Measurements from ENCODE around the gene ANTKMT.
"Not testable (repeated sequence)": the region's sequence is repeated elsewhere in the genome, so short reads cannot be mapped to it uniquely, and the experiment has no call there.

Gene ANTKMT

GRCh38 chr16:689175-689897, 31.6 kb upstream of the ANTKMT start:
- no peaks in the 10 kb centered on the region for H3K27me3 ChIP-seq (ENCODE audit: insufficient read depth, poor library complexity, severe bottlenecking)
- peak overlapping the region; percentile 92 for H3K4me3 ChIP-seq (ENCODE audit: severe bottlenecking)
- peaks cover 5% of the 10 kb centered on the region for H3K4me1 ChIP-seq (ENCODE audit: insufficient read depth, poor library complexity, severe bottlenecking)
- no peaks in the 10 kb centered on the region for H3K9me3 ChIP-seq (ENCODE audit: severe bottlenecking)
- no peak for TF ChIP-seq CTCF (IDR thresholded peaks at IDR 0.05; ENCODE audit: poor library complexity, severe bottlenecking)
- ATAC-seq (ENCODE audit: low read depth) (no peak; the same call in 2 of the 3 replicates), DNase-seq (ENCODE audit: low spot score) (no peak)
- H3K36me3 ChIP-seq (ENCODE audit: low read depth), result peaks cover 17% of the 10 kb centered on the region
- H3K27ac ChIP-seq (ENCODE audit: poor library complexity, severe bottlenecking), result peak overlapping the region; percentile 38

DNA sequence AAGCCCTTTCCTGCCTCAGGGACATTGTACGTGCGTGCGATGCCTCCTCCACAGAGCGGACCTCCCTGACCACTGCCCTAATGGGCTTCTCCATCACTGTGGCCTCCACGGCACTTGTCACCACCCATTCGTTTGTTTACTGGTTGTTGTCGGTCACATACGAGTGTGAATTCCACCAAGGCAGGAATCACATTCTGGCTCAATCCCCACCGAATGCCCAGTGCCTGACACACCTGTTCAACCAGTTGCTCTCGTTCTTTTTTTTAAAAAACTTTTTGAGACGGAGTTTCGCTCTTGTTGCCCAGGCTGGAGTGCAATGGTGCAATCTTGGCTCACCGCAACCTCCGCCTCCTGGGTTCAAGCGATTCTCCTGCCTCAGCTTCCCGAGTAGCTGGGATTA, 29.7 kb upstream of the ANTKMT start:
- ATAC-seq (ENCODE audit: low read depth); H3K4me1 ChIP-seq (ENCODE audit: insufficient read depth, poor library complexity, severe bottlenecking); H3K27ac ChIP-seq (ENCODE audit: poor library complexity, severe bottlenecking); DNase-seq (ENCODE audit: low spot score); H3K9me3 ChIP-seq (ENCODE audit: severe bottlenecking); H3K36me3 ChIP-seq (ENCODE audit: low read depth); H3K27me3 ChIP-seq (ENCODE audit: insufficient read depth, poor library complexity, severe bottlenecking); H3K4me3 ChIP-seq (ENCODE audit: severe bottlenecking): not testable (repeated sequence)

DNA sequence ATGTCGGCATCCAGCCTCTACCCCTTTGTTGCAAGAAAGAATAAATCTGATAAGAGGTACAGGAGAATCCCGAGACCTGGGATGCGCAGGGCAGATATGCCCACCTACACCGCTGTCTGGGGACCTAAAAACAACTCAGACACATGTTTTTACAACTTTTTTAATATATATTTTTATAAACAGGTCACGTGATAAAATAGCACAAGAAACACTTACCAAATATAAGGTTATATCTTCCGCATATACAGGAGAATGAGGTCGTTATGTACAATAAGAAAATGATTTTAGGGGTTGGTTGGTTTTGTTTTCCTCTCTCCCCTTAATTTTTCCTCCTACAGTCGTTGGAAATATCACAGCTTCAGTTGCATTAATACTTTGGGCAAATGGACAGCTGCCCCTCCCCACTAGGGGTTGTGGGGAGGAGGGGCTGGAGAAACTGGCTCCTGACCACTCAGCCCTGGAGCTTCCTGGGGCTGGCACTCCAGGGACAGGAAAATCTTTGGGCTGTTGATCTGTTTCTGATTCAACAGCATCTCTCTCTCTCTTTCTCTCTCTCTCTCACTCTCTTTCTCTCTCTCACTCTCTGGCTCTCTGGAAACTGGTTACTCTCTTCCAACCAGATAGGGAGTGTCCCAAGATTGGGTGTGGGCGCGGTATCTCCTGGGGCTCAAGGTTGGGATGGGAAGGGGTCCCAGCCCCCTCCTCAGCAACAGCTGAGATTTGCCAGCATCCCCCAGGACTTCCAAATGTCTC, 28.4 kb upstream of the ANTKMT start:
- TF ChIP-seq CTCF (IDR thresholded peaks at IDR 0.05; ENCODE audit: poor library complexity, severe bottlenecking), result no peak
- DNase-seq (ENCODE audit: low spot score), result no peak
- Histone ChIP-seq H3K36me3 (ENCODE audit: low read depth) (no peaks in the 10 kb centered on the region), H3K27me3 (ENCODE audit: insufficient read depth, poor library complexity, severe bottlenecking) (no peaks in the 10 kb centered on the region), H3K4me1 (ENCODE audit: insufficient read depth, poor library complexity, severe bottlenecking) (peaks cover 5% of the 10 kb centered on the region), H3K9me3 (ENCODE audit: severe bottlenecking) (no peaks in the 10 kb centered on the region), H3K4me3 (ENCODE audit: severe bottlenecking) (no peak overlapping the region), H3K27ac (ENCODE audit: poor library complexity, severe bottlenecking) (no peak overlapping the region)
- no peak for ATAC-seq (ENCODE audit: low read depth)

DNA sequence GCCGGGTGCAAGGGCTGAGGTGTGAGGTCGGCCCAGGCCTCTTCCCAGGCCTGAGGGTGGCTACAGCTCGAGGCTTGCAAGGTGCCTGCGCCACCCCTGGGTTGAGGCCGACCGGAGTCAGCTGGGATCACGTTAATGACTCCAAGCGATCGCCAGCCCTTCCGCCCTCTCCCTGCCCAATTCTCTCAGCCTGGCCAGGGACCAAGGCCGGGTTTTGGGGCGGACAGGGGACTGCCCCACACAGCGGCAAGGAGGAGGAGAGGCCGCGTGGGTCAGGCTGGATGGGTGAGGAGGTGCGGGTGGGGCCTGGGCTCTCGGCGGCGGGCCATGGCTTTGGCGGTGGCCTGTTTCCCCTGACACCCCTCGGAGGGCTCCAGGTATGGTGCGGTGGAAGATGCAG, 27.6 kb upstream of the ANTKMT start:
- no peak overlapping the region for H3K4me3 ChIP-seq (ENCODE audit: severe bottlenecking)

DNA sequence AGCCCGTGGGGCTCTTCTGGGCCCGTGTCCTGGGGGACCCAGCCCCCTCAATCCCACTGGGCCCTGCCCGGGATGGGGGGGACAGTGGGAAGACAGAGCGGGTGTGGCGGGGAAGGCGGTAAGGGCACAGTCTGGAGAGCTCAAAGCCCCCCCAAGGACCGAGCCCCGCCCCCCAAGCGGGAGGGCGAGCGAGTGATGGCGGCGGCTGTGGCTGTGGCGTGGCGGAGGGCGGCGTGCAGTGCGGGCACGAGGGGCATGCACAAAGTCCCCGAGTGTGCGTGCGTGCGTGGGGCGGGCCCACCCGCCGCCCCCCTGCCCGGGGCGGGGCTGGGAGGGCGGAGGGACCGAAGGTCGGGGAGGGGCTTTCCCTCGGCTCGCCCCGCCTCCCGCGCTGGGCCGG, 27.2 kb upstream of the ANTKMT start:
- Histone ChIP-seq H3K27ac (ENCODE audit: poor library complexity, severe bottlenecking) (no peak overlapping the region), H3K9me3 (ENCODE audit: severe bottlenecking) (no peaks in the 10 kb centered on the region), H3K4me1 (ENCODE audit: insufficient read depth, poor library complexity, severe bottlenecking) (peaks cover 5% of the 10 kb centered on the region), H3K4me3 (ENCODE audit: severe bottlenecking) (no peak overlapping the region), H3K27me3 (ENCODE audit: insufficient read depth, poor library complexity, severe bottlenecking) (no peaks in the 10 kb centered on the region), H3K36me3 (ENCODE audit: low read depth) (no peaks in the 10 kb centered on the region)
- DNase-seq (ENCODE audit: low spot score) (no peak), ATAC-seq (ENCODE audit: low read depth) (no peak)
- no peak for TF ChIP-seq CTCF (IDR thresholded peaks at IDR 0.05; ENCODE audit: poor library complexity, severe bottlenecking)

More for the DNA sequence above, 27.6 kb upstream of the ANTKMT start:
- no peaks in the 10 kb centered on the region for H3K9me3 ChIP-seq (ENCODE audit: severe bottlenecking)
- no peak overlapping the region for H3K27ac ChIP-seq (ENCODE audit: poor library complexity, severe bottlenecking)
- no peaks in the 10 kb centered on the region for H3K36me3 ChIP-seq (ENCODE audit: low read depth)
- ATAC-seq (ENCODE audit: low read depth), result no peak
- H3K4me1 ChIP-seq (ENCODE audit: insufficient read depth, poor library complexity, severe bottlenecking), result peaks cover 5% of the 10 kb centered on the region
- no peak for DNase-seq (ENCODE audit: low spot score)
- no peaks in the 10 kb centered on the region for H3K27me3 ChIP-seq (ENCODE audit: insufficient read depth, poor library complexity, severe bottlenecking)
- no peak for TF ChIP-seq CTCF (IDR thresholded peaks at IDR 0.05; ENCODE audit: poor library complexity, severe bottlenecking)

Measured in RWPE2 (cell line).